SK-N-SH (cell line): Measurements from ENCODE around the gene RERG. TPM values are rescaled to one million over a fixed set of nuclear protein-coding genes. Genes with fewer than 3 reads are reported as not detected.

ENCODE experiments used
- CTCF ChIA-PET: fragments of 300-600, 350-600 bp; formaldehyde crosslinking; extraction: SDS; loops from one replicate; lab custom pipeline; 2021; lab: Yijun Ruan, JAX
- POLR2A ChIA-PET: fragments of 350-600 bp; sonication (Branson Sonifier 250); formaldehyde crosslinking; extraction: SDS; loops from one replicate; lab custom pipeline; 2020; ENCODE audit warnings: antibody characterized with exemption, inconsistent platforms; lab: Yijun Ruan, JAX
- DNase-seq: peaks from one replicate; pipeline ENCODE4 v3.0.0; 2012
- H2AFZ ChIP-seq: fragments of 200-600 bp; sonication (generic); 2 replicates; pipeline ENCODE4 v1.8.1; 2016; ENCODE audit warnings: antibody characterized with exemption, mild to moderate bottlenecking, low read depth
- H3F3A ChIP-seq: fragments of 200-600 bp; sonication (generic); replicated peaks from 2 replicates; pipeline ENCODE3; 2016; ENCODE audit warnings: antibody characterized with exemption, mild to moderate bottlenecking; ENCODE audit not compliant: insufficient read depth
- H3K27ac ChIP-seq, 2 experiments: fragments of 200-500 bp in 1 of 2; fragments of 200-600 bp in 1 of 2; sonication (Bioruptor generic) in 1 of 2; sonication (generic), shearing (Covaris generic) in 1 of 2; 2 replicates each; pipeline versions ENCODE4 v1.5.1 to v1.6.1; 2014 to 2016; ENCODE audit warnings: low read depth in 2 of 2, inconsistent platforms in 1 of 2, low read length in 1 of 2, mild to moderate bottlenecking in 1 of 2, mixed read lengths in 1 of 2
- H3K27me3 ChIP-seq: fragments of 200-600 bp; sonication (generic), shearing (Covaris generic); 2 replicates; pipeline ENCODE4 v1.6.1; 2016; ENCODE audit warnings: mixed run types; ENCODE audit not compliant: insufficient read depth
- H3K36me3 ChIP-seq, 2 experiments: fragments of 200-500 bp in 1 of 2; fragments of 200-600 bp in 1 of 2; sonication (Bioruptor generic) in 1 of 2; sonication (generic) in 1 of 2; replicated peaks in 1 of 2; 2 replicates each; pipeline versions ENCODE3 to v1.5.1; 2014 to 2016; ENCODE audit warnings: low read length in 1 of 2, mild to moderate bottlenecking in 1 of 2; ENCODE audit not compliant: insufficient read depth in 2 of 2, control insufficient read depth in 1 of 2
- H3K4me1 ChIP-seq, 2 experiments: fragments of 200-500 bp in 1 of 2; fragments of 200-600 bp in 1 of 2; sonication (Bioruptor generic) in 1 of 2; sonication (generic), shearing (Covaris generic) in 1 of 2; 2 replicates each; pipeline versions ENCODE4 v1.5.1 to v1.6.1; 2014 to 2016; ENCODE audit warnings: low read depth in 1 of 2, low read length in 1 of 2, mixed run types in 1 of 2; ENCODE audit not compliant: insufficient read depth in 2 of 2, control insufficient read depth in 1 of 2
- H3K4me2 ChIP-seq: fragments of 200-600 bp; sonication (generic), shearing (Covaris generic); 2 replicates; pipeline ENCODE4 v1.6.1; 2017; ENCODE audit warnings: mixed run types
- H3K4me3 ChIP-seq, 2 experiments: fragments of 200-500 bp in 1 of 2; fragments of 200-600 bp in 1 of 2; sonication (Bioruptor generic) in 1 of 2; sonication (generic), shearing (Covaris generic) in 1 of 2; 2 replicates each; pipeline versions ENCODE4 v1.5.1 to v1.8.1; 2014 to 2016; ENCODE audit warnings: low read depth in 2 of 2, inconsistent platforms in 1 of 2, low read length in 1 of 2, mild to moderate bottlenecking in 1 of 2, mixed read lengths in 1 of 2, moderate library complexity in 1 of 2
- H3K79me2 ChIP-seq: fragments of 200-600 bp; sonication (generic); 2 replicates; pipeline ENCODE4 v1.8.1; 2017; ENCODE audit warnings: mild to moderate bottlenecking; ENCODE audit not compliant: insufficient read depth
- H3K9ac ChIP-seq: fragments of 200-600 bp; sonication (generic); 2 replicates; pipeline ENCODE4 v1.6.1; 2017; ENCODE audit warnings: mixed run types
- H3K9me2 ChIP-seq: fragments of 200-600 bp; sonication (generic); 2 replicates; pipeline ENCODE4 v1.6.1; 2017; ENCODE audit warnings: mixed run types
- H3K9me3 ChIP-seq: fragments of 200-600 bp; sonication (generic); 2 replicates; pipeline ENCODE4 v1.6.1; 2017; ENCODE audit warnings: mixed run types, mild to moderate bottlenecking, moderate library complexity
- H4K20me1 ChIP-seq: fragments of 200-600 bp; sonication (generic); 2 replicates; pipeline ENCODE4 v1.6.1; 2017; ENCODE audit warnings: mild to moderate bottlenecking, mixed run types; ENCODE audit not compliant: insufficient read depth
- ELF1 ChIP-seq: IDR thresholded peaks from 2 replicates; pipeline ENCODE4 v1.4.0; 2012
- FOXM1 ChIP-seq: IDR thresholded peaks from 2 replicates; pipeline ENCODE4 v1.4.0; 2012; ENCODE audit warnings: low read depth, mild to moderate bottlenecking
- GATA2 ChIP-seq: sonication (generic); formaldehyde crosslinking; IDR thresholded peaks from 2 replicates; pipeline ENCODE4 v1.5.0; 2020; ENCODE audit warnings: mild to moderate bottlenecking, missing genetic modification reagents
- NRF1 ChIP-seq: IDR thresholded peaks from 2 replicates; pipeline ENCODE4 v1.6.1; 2012; ENCODE audit warnings: low read depth, mild to moderate bottlenecking, low read length
- RXRA ChIP-seq: IDR thresholded peaks from 2 replicates; pipeline ENCODE4 v1.4.0; 2012; ENCODE audit warnings: low read depth, mild to moderate bottlenecking, borderline replicate concordance
- SMC3 ChIP-seq: IDR thresholded peaks from 2 replicates; pipeline ENCODE4 v1.6.1; 2012; ENCODE audit warnings: low read depth, low read length, improper control_type of control experiment
- TAF1 ChIP-seq: IDR thresholded peaks from 2 replicates; pipeline ENCODE4 v1.6.1; 2012; ENCODE audit warnings: low read depth, mild to moderate bottlenecking, low read length, moderate library complexity, borderline replicate concordance
- TCF12 ChIP-seq: IDR thresholded peaks from 2 replicates; pipeline ENCODE4 v1.4.0; 2012
- WGBS: methylation state at CpG from one replicate; pipeline ENCODE4 v1.1.6; 2017; ENCODE audit warnings: low lambda C conversion rate; 5-methylcytosine and 5-hydroxymethylcytosine counted together
- polyA plus RNA-seq, 3 experiments: library from polyadenylated mRNA; depleted of rRNA; stranded (reverse); fragments of >200 nt; gene quantifications; 2 replicates each; pipeline ENCODE4 v1.2.3, GENCODE V29; 2012
- TF ChIP-seq, protein P1 (sequence below): IDR thresholded peaks from 2 replicates; pipeline ENCODE4 v1.4.0; 2012; ENCODE audit warnings: low read depth, borderline replicate concordance
- TF ChIP-seq, protein P2 (sequence below): IDR thresholded peaks from 2 replicates; pipeline ENCODE4 v1.4.0; 2012; ENCODE audit warnings: low read depth
- TF ChIP-seq, protein P3 (sequence below): fragments of 150-350 bp; IDR thresholded peaks from 2 replicates; pipeline ENCODE4 v1.6.1; 2016; ENCODE audit warnings: mild to moderate bottlenecking, low read depth, low read length
- TF ChIP-seq, protein P4 (sequence below): IDR thresholded peaks from 2 replicates; pipeline ENCODE4 v1.4.0; 2012; ENCODE audit warnings: low read depth, borderline replicate concordance
- TF ChIP-seq, protein P5 (sequence below): IDR thresholded peaks from 2 replicates; pipeline ENCODE4; 2012
- TF ChIP-seq, protein P6 (sequence below): fragments of 200-600 bp; sonication (generic); IDR thresholded peaks from 2 replicates; pipeline ENCODE4 v1.6.1; 2017; ENCODE audit warnings: antibody characterized with exemption, mild to moderate bottlenecking, moderate library complexity

RERG gene
- polyA plus RNA-seq, 1 of the 3 experiments (the other 2 are of a cell fraction) = 0.49 TPM

DNA sequence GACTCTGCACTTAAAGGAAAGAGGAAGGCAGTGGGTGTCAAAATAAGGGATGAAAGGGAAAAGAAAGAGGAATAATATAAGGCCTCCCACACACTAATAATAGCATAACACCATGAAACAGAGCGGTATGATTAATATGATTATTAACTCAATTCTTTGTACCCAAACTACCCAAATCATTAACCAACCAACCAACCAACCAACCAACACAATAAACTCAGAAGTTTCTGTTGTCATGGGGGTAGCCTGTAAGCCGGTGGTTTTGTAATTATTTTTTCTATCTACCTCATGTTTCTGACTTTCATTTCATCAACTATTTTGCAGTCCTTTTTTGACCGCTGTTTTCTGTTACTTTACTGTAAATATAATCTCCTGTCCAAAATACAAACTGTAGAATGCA lies 105.8 kb downstream of the RERG start:
- Histone ChIP-seq H2AFZ (no peak overlapping the region), H3K4me1 (no peaks in the 10 kb centered on the region), H3K36me3 (no peaks in the 10 kb centered on the region), H3K4me3 (no peak overlapping the region), H3F3A (no peaks in the 10 kb centered on the region), H3K79me2 (no peaks in the 10 kb centered on the region), H4K20me1 (no peaks in the 10 kb centered on the region), H3K4me2 (no peak overlapping the region), H3K9ac (no peak overlapping the region), H3K27ac (no peak overlapping the region), H3K9me2 (no peaks in the 10 kb centered on the region), H3K27me3 (peaks cover 3% of the 10 kb centered on the region; the same call in 1 of the 2 replicates), H3K9me3 (no peaks in the 10 kb centered on the region)
- DNase-seq = no peak
- ChIA-PET POLR2A (no interaction called here), CTCF (interaction anchor here (1.2 kb wide), 1 partner anchor 106 kb away, joined by 3 read pairs; the partner anchor contains the start of gene RERG)
- WGBS = 31% methylated on average over 3 of the region's 3 CpGs
- TF ChIP-seq NRF1 (no peak), FOXM1 (no peak), ELF1 (no peak), GATA2 (no peak), SMC3 (no peak), RXRA (no peak), TCF12 (no peak), TAF1 (no peak)
- TF ChIP-seq, protein P1, sequence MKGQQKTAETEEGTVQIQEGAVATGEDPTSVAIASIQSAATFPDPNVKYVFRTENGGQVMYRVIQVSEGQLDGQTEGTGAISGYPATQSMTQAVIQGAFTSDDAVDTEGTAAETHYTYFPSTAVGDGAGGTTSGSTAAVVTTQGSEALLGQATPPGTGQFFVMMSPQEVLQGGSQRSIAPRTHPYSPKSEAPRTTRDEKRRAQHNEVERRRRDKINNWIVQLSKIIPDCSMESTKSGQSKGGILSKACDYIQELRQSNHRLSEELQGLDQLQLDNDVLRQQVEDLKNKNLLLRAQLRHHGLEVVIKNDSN = no peak
- TF ChIP-seq, protein P2, sequence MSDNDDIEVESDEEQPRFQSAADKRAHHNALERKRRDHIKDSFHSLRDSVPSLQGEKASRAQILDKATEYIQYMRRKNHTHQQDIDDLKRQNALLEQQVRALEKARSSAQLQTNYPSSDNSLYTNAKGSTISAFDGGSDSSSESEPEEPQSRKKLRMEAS = no peak
- TF ChIP-seq, protein P3, sequence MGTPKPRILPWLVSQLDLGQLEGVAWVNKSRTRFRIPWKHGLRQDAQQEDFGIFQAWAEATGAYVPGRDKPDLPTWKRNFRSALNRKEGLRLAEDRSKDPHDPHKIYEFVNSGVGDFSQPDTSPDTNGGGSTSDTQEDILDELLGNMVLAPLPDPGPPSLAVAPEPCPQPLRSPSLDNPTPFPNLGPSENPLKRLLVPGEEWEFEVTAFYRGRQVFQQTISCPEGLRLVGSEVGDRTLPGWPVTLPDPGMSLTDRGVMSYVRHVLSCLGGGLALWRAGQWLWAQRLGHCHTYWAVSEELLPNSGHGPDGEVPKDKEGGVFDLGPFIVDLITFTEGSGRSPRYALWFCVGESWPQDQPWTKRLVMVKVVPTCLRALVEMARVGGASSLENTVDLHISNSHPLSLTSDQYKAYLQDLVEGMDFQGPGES = no peak
- TF ChIP-seq, protein P4, sequence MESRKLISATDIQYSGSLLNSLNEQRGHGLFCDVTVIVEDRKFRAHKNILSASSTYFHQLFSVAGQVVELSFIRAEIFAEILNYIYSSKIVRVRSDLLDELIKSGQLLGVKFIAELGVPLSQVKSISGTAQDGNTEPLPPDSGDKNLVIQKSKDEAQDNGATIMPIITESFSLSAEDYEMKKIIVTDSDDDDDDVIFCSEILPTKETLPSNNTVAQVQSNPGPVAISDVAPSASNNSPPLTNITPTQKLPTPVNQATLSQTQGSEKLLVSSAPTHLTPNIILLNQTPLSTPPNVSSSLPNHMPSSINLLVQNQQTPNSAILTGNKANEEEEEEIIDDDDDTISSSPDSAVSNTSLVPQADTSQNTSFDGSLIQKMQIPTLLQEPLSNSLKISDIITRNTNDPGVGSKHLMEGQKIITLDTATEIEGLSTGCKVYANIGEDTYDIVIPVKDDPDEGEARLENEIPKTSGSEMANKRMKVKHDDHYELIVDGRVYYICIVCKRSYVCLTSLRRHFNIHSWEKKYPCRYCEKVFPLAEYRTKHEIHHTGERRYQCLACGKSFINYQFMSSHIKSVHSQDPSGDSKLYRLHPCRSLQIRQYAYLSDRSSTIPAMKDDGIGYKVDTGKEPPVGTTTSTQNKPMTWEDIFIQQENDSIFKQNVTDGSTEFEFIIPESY = no peak
- TF ChIP-seq, protein P5, sequence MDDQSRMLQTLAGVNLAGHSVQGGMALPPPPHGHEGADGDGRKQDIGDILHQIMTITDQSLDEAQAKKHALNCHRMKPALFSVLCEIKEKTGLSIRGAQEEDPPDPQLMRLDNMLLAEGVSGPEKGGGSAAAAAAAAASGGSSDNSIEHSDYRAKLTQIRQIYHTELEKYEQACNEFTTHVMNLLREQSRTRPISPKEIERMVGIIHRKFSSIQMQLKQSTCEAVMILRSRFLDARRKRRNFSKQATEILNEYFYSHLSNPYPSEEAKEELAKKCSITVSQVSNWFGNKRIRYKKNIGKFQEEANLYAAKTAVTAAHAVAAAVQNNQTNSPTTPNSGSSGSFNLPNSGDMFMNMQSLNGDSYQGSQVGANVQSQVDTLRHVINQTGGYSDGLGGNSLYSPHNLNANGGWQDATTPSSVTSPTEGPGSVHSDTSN = no peak
- TF ChIP-seq, protein P6, sequence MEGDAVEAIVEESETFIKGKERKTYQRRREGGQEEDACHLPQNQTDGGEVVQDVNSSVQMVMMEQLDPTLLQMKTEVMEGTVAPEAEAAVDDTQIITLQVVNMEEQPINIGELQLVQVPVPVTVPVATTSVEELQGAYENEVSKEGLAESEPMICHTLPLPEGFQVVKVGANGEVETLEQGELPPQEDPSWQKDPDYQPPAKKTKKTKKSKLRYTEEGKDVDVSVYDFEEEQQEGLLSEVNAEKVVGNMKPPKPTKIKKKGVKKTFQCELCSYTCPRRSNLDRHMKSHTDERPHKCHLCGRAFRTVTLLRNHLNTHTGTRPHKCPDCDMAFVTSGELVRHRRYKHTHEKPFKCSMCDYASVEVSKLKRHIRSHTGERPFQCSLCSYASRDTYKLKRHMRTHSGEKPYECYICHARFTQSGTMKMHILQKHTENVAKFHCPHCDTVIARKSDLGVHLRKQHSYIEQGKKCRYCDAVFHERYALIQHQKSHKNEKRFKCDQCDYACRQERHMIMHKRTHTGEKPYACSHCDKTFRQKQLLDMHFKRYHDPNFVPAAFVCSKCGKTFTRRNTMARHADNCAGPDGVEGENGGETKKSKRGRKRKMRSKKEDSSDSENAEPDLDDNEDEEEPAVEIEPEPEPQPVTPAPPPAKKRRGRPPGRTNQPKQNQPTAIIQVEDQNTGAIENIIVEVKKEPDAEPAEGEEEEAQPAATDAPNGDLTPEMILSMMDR = no peak
